H9 (cell line): Measurements from ENCODE around the gene RNF215. TPM values are rescaled to one million over a fixed set of nuclear protein-coding genes. Genes with fewer than 3 reads are reported as not detected.

Experiments
- DNase-seq: peaks from one replicate; pipeline ENCODE4 v3.0.0-alpha.2; 2017
- H2AFZ ChIP-seq: one replicate; pipeline ENCODE4 v1.6.1; 2013; ENCODE audit warnings: mild to moderate bottlenecking, low read length, control low read depth, moderate library complexity
- H2AK5ac ChIP-seq: 2 replicates; pipeline ENCODE4 v1.6.1; 2013; ENCODE audit warnings: low read length, control low read depth, mixed read lengths; ENCODE audit not compliant: insufficient read length
- H2BK120ac ChIP-seq: one replicate; pipeline ENCODE4 v1.6.1; 2013; ENCODE audit warnings: low read depth, mild to moderate bottlenecking, low read length, control low read depth, inconsistent platforms; ENCODE audit not compliant: poor library complexity, severe bottlenecking
- H2BK12ac ChIP-seq: 2 replicates; pipeline ENCODE4 v1.6.1; 2013; ENCODE audit warnings: low read length, control low read depth, mixed read lengths, low read depth; ENCODE audit not compliant: insufficient read length
- H2BK15ac ChIP-seq: 2 replicates; pipeline ENCODE4 v1.6.1; 2013; ENCODE audit warnings: low read depth, low read length, control low read depth
- H2BK20ac ChIP-seq: one replicate; pipeline ENCODE4 v1.6.1; 2013; ENCODE audit warnings: low read depth, mild to moderate bottlenecking, low read length, control low read depth, inconsistent platforms; ENCODE audit not compliant: poor library complexity, severe bottlenecking
- H2BK5ac ChIP-seq: 2 replicates; pipeline ENCODE4 v1.6.1; 2013; ENCODE audit warnings: low read length, control low read depth, mixed read lengths; ENCODE audit not compliant: insufficient read length
- H3K14ac ChIP-seq: 2 replicates; pipeline ENCODE4 v1.6.1; 2013; ENCODE audit warnings: low read length, control low read depth; ENCODE audit not compliant: insufficient read depth
- H3K18ac ChIP-seq: 2 replicates; pipeline ENCODE4 v1.6.1; 2013; ENCODE audit warnings: low read depth, mild to moderate bottlenecking, mixed read lengths, low read length, control low read depth; ENCODE audit not compliant: insufficient read length
- H3K23ac ChIP-seq: 2 replicates; pipeline ENCODE4 v1.6.1; 2013; ENCODE audit warnings: low read length, control low read depth, mixed read lengths, low read depth; ENCODE audit not compliant: insufficient read length
- H3K23me2 ChIP-seq: 2 replicates; pipeline ENCODE4 v1.6.1; 2013; ENCODE audit warnings: low read depth, mild to moderate bottlenecking, mixed read lengths, low read length, control low read depth; ENCODE audit not compliant: insufficient read length, poor library complexity, severe bottlenecking
- H3K27ac ChIP-seq: 2 replicates; pipeline ENCODE4 v1.5.1; 2013; ENCODE audit warnings: low read length, control low read depth, mixed read lengths, low read depth; ENCODE audit not compliant: insufficient read length
- H3K27me3 ChIP-seq: 2 replicates; pipeline ENCODE4 v1.6.1; 2013; ENCODE audit warnings: low read length, control low read depth, inconsistent platforms; ENCODE audit not compliant: insufficient read depth
- H3K4ac ChIP-seq: 2 replicates; pipeline ENCODE4 v1.6.1; 2013; ENCODE audit warnings: low read depth, mild to moderate bottlenecking, control low read depth, inconsistent platforms, low read length, moderate library complexity
- H3K4me1 ChIP-seq: 2 replicates; pipeline ENCODE4 v1.6.1; 2013; ENCODE audit warnings: low read length, control low read depth, inconsistent platforms; ENCODE audit not compliant: insufficient read depth
- H3K4me2 ChIP-seq: 2 replicates; pipeline ENCODE4 v1.6.1; 2013; ENCODE audit warnings: low read length, control low read depth, mixed read lengths; ENCODE audit not compliant: insufficient read length, insufficient read depth
- H3K56ac ChIP-seq: 2 replicates; pipeline ENCODE4 v1.6.1; 2013; ENCODE audit warnings: low read depth, mild to moderate bottlenecking, mixed read lengths, low read length, control low read depth; ENCODE audit not compliant: insufficient read length
- H3K79me1 ChIP-seq: 2 replicates; pipeline ENCODE4 v1.6.1; 2013; ENCODE audit warnings: low read depth, mild to moderate bottlenecking, moderate library complexity, low read length, control low read depth, inconsistent platforms; ENCODE audit not compliant: insufficient read depth, poor library complexity, severe bottlenecking
- H3K79me2 ChIP-seq: 2 replicates; pipeline ENCODE4 v1.6.1; 2013; ENCODE audit warnings: low read length, control low read depth, inconsistent platforms; ENCODE audit not compliant: insufficient read depth
- H3K9ac ChIP-seq: 2 replicates; pipeline ENCODE4 v1.6.1; 2013; ENCODE audit warnings: low read length, control low read depth, mixed read lengths; ENCODE audit not compliant: insufficient read length; ENCODE audit errors: extremely low read depth
- H3K9me3 ChIP-seq: one replicate; pipeline ENCODE4 v1.6.1; 2013; ENCODE audit warnings: low read depth, low read length, inconsistent platforms; ENCODE audit not compliant: control insufficient read depth
- H3T11ph ChIP-seq: one replicate; pipeline ENCODE4 v1.6.1; 2013; ENCODE audit warnings: mild to moderate bottlenecking, low read length, control low read depth, inconsistent platforms
- H4K20me1 ChIP-seq: one replicate; pipeline ENCODE4 v1.6.1; 2013; ENCODE audit not compliant: control insufficient read depth, insufficient read length, insufficient read depth
- H4K5ac ChIP-seq: 2 replicates; pipeline ENCODE4 v1.6.1; 2013; ENCODE audit warnings: low read depth, mild to moderate bottlenecking, mixed read lengths, low read length, control low read depth; ENCODE audit not compliant: insufficient read length
- H4K8ac ChIP-seq: replicated peaks from 2 replicates; pipeline ENCODE4 v1.6.1; 2013; ENCODE audit warnings: low read length, control low read depth, mixed read lengths, low read depth; ENCODE audit not compliant: insufficient read length
- H4K91ac ChIP-seq: 2 replicates; pipeline ENCODE4 v1.6.1; 2013; ENCODE audit warnings: low read depth, mild to moderate bottlenecking, moderate library complexity, mixed read lengths, low read length, control low read depth; ENCODE audit not compliant: insufficient read length
- H3K27ac Mint-ChIP-seq, 3 experiments: 2 replicates in 2 of 3; 3 replicates in 1 of 3; pipeline ENCODE4 v1.8.0; 2020 to 2021; ENCODE audit warnings: mixed read lengths in 3 of 3, mild to moderate bottlenecking in 1 of 3, moderate library complexity in 1 of 3
- H3K27me3 Mint-ChIP-seq: 2 replicates; pipeline ENCODE4 v1.8.0; 2021; ENCODE audit warnings: low read depth, mild to moderate bottlenecking, moderate library complexity, mixed read lengths
- H3K36me3 Mint-ChIP-seq, 3 experiments: 2 replicates in 2 of 3; 3 replicates in 1 of 3; pipeline ENCODE4 v1.8.0; 2020 to 2021; ENCODE audit warnings: low read depth in 3 of 3, mixed read lengths in 3 of 3; ENCODE audit not compliant: insufficient read depth in 1 of 3
- H3K4me1 Mint-ChIP-seq, 2 experiments: 2 replicates each; pipeline ENCODE4 v1.8.0; 2020; ENCODE audit warnings: mixed read lengths in 2 of 2
- H3K4me3 Mint-ChIP-seq, 2 experiments: 2 replicates in 1 of 2; 3 replicates in 1 of 2; pipeline ENCODE4 v1.8.0; 2020 to 2021; ENCODE audit warnings: mild to moderate bottlenecking in 2 of 2, mixed read lengths in 2 of 2, moderate library complexity in 1 of 2
- H3K9me3 Mint-ChIP-seq, 2 experiments: 2 replicates in 1 of 2; 3 replicates in 1 of 2; pipeline ENCODE4 v1.8.0; 2020; ENCODE audit warnings: mild to moderate bottlenecking in 2 of 2, mixed read lengths in 2 of 2, moderate library complexity in 1 of 2
- WGBS: extraction: QIAGEN DNeasy Blood & Tissue Kit; methylation state at CpG from one replicate; pipeline ENCODE4 v1.1.7; 2013; ENCODE audit warnings: missing lambda C conversion rate, low lambda C conversion rate, mixed read lengths; ENCODE audit not compliant: insufficient read length; ENCODE audit errors: extremely low coverage; 5-methylcytosine and 5-hydroxymethylcytosine counted together
- total RNA-seq: library from RNA; stranded (reverse); gene quantifications from 2 replicates; pipeline ENCODE4 v1.2.1, GENCODE V29; 2021
- TF ChIP-seq, protein P1 (sequence below): fragments of 200-600 bp; sonication (generic); conservative IDR thresholded peaks from 3 replicates; pipeline ENCODE4 v1.8.0; 2021; ENCODE audit warnings: antibody characterized with exemption, mild to moderate bottlenecking

The RNF215 gene
- total RNA-seq, 1 experiment from 2014 or later = 24.5 TPM

DNA sequence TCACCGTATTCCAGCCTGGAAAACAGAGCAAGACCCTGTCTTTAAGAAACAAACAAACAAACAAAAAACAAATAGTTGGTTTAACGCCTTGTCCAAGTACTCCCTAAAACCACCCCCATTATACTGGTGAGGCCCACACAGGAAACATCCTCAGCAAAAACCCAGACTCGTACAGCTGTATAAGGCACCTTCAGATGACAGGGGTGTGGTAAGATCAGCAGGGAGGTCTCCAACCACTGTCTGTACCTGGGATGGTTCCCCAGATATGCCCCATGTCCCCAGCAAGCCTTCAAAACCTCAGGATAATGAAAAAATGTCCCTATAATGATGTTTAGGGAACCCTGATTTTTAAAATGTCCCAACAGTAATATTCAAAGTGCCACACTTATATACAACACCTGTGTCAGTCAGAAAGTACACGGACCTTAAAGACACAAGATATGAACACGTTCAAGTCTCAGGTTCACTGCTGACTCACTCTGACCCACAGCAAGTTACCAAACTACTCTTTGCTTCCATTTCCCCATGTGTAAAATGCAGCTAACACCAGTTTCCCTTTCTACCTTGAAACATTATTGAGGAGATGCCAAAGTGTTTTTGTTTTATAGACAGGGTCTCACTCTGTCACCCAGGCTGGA lies 39.8 kb downstream of the RNF215 start:
- Histone ChIP-seq H3K4me1 (no peaks in the 10 kb centered on the region), H2AK5ac (no peak overlapping the region), H3K23ac (no peak overlapping the region), H2BK15ac (no peak overlapping the region), H3K27ac (no peak overlapping the region), H3K4me2 (no peak overlapping the region), H3K56ac (no peak overlapping the region), H3T11ph (no peak overlapping the region), H2BK12ac (no peak overlapping the region), H2BK20ac (no peak overlapping the region), H3K79me1 (no peaks in the 10 kb centered on the region), H3K9ac (no peak overlapping the region), H3K23me2 (no peaks in the 10 kb centered on the region), H4K5ac (no peak overlapping the region), H3K27me3 (no peaks in the 10 kb centered on the region), H3K14ac (no peak overlapping the region), H4K8ac (no peak overlapping the region), H3K4ac (no peak overlapping the region), H2BK5ac (no peak overlapping the region), H3K79me2 (peaks cover 7% of the 10 kb centered on the region; the same call in 1 of the 2 replicates), H4K91ac (no peak overlapping the region), H3K9me3 (no peaks in the 10 kb centered on the region), H3K18ac (no peak overlapping the region), H2AFZ (no peak overlapping the region), H4K20me1 (peaks cover 3% of the 10 kb centered on the region), H2BK120ac (no peak overlapping the region)
- H3K9me3 Mint-ChIP-seq = no peaks in the 10 kb centered on the region
- H3K27me3 Mint-ChIP-seq = no peaks in the 10 kb centered on the region
- no peaks in the 10 kb centered on the region for H3K4me1 Mint-ChIP-seq
- H3K4me3 Mint-ChIP-seq = no peak overlapping the region; a peak in 1 of 5 replicates
- peaks cover 50 to 88% (median 87%) of the 10 kb centered on the region in 3 experiments for H3K36me3 Mint-ChIP-seq
- no CpG with 5 or more reads among the region's 5 CpGs for WGBS
- DNase-seq = no peak
- peak overlapping the region in 1 of 3 experiments; percentile 55; a peak in 2 of 7 replicates for H3K27ac Mint-ChIP-seq
- TF ChIP-seq, protein P1, sequence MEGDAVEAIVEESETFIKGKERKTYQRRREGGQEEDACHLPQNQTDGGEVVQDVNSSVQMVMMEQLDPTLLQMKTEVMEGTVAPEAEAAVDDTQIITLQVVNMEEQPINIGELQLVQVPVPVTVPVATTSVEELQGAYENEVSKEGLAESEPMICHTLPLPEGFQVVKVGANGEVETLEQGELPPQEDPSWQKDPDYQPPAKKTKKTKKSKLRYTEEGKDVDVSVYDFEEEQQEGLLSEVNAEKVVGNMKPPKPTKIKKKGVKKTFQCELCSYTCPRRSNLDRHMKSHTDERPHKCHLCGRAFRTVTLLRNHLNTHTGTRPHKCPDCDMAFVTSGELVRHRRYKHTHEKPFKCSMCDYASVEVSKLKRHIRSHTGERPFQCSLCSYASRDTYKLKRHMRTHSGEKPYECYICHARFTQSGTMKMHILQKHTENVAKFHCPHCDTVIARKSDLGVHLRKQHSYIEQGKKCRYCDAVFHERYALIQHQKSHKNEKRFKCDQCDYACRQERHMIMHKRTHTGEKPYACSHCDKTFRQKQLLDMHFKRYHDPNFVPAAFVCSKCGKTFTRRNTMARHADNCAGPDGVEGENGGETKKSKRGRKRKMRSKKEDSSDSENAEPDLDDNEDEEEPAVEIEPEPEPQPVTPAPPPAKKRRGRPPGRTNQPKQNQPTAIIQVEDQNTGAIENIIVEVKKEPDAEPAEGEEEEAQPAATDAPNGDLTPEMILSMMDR = no peak
